HG03066 (cell line): ENCODE results near the gene SLC6A18.

Source experiments
- ATAC-seq: cut with Tn5 transposase; IDR thresholded peaks from one replicate; pipeline ENCODE4 v1.9.1; 2021; ENCODE audit warnings: low read depth; ENCODE audit not compliant: unreplicated experiment

SLC6A18 gene

GRCh38 chr5:1214163-1214935 is 10.8 kb upstream of the SLC6A18 start:
- ATAC-seq, result no peak

GRCh38 chr5:1214936-1215220 is 10.3 kb upstream of the SLC6A18 start:
- ATAC-seq, result no peak

- ATAC-seq, result no peak
These were observed 9.7 kb upstream of the SLC6A18 start for GRCh38 chr5:1215320-1216096.

- ATAC-seq, result no peak
These were observed 8.8 kb upstream of the SLC6A18 start for GRCh38 chr5:1216211-1216917.

- ATAC-seq, result no peak
These were observed 8.3 kb upstream of the SLC6A18 start for GRCh38 chr5:1216918-1217295.

GRCh38 chr5:1217596-1218206 is 7.5 kb upstream of the SLC6A18 start:
- ATAC-seq, result no peak

GRCh38 chr5:1218351-1219080 is 6.7 kb upstream of the SLC6A18 start:
- no peak for ATAC-seq

- no peak for ATAC-seq
These were observed 5.9 kb upstream of the SLC6A18 start for GRCh38 chr5:1219098-1219767.

- no peak for ATAC-seq
These were observed 5.4 kb upstream of the SLC6A18 start for GRCh38 chr5:1219768-1220100.

- ATAC-seq, result no peak
These were observed 4.8 kb upstream of the SLC6A18 start for GRCh38 chr5:1220351-1220750.

GRCh38 chr5:1220831-1221230 is 4.3 kb upstream of the SLC6A18 start:
- no peak for ATAC-seq

GRCh38 chr5:1221721-1222120 is 3.5 kb upstream of the SLC6A18 start:
- no peak for ATAC-seq

GRCh38 chr5:1222147-1222546 is 3.0 kb upstream of the SLC6A18 start:
- no peak for ATAC-seq

- no peak for ATAC-seq
These were observed 2.4 kb upstream of the SLC6A18 start for GRCh38 chr5:1222621-1223277.

- ATAC-seq, result no peak
These were observed 1.9 kb upstream of the SLC6A18 start for GRCh38 chr5:1223278-1223670.

GRCh38 chr5:1224631-1225030 is 550 bp upstream of the SLC6A18 start:
- ATAC-seq, result no peak

- ATAC-seq, result no peak
These were observed 1.1 kb downstream of the SLC6A18 start for GRCh38 chr5:1226231-1226630.

GRCh38 chr5:1226839-1227581 is 1.8 kb downstream of the SLC6A18 start:
- no peak for ATAC-seq

GRCh38 chr5:1227667-1228066 is 2.5 kb downstream of the SLC6A18 start:
- ATAC-seq, result no peak
